HG02981 (cell line): ENCODE results near the gene MTFP1.
"Not testable (repeated sequence)": the region's sequence is repeated elsewhere in the genome, so short reads cannot be mapped to it uniquely, and the experiment has no call there.

Experiments used
- ATAC-seq: cut with Tn5 transposase; IDR thresholded peaks from one replicate; pipeline ENCODE4 v1.9.1; 2021; ENCODE audit warnings: mild to moderate bottlenecking, moderate library complexity; ENCODE audit not compliant: unreplicated experiment

The MTFP1 gene

GRCh38 chr22:30451488-30451887 lies 25.9 kb downstream of the MTFP1 start:
- ATAC-seq, result not testable (repeated sequence)

- ATAC-seq, result no peak
Measured at GRCh38 chr22:30452861-30453260, 27.3 kb downstream of the MTFP1 start.

- ATAC-seq, result no peak
Measured at GRCh38 chr22:30453731-30454510, 28.4 kb downstream of the MTFP1 start.

- ATAC-seq, result no peak
Measured at GRCh38 chr22:30455075-30455840, 29.7 kb downstream of the MTFP1 start.

- no peak for ATAC-seq
Measured at GRCh38 chr22:30457981-30458380, 32.4 kb downstream of the MTFP1 start.

- ATAC-seq, result no peak
Measured at GRCh38 chr22:30459181-30460052, 33.8 kb downstream of the MTFP1 start.

GRCh38 chr22:30460147-30460546 lies 34.6 kb downstream of the MTFP1 start:
- no peak for ATAC-seq

GRCh38 chr22:30460555-30460954 lies 35.0 kb downstream of the MTFP1 start:
- ATAC-seq, result not testable (repeated sequence)

- ATAC-seq, result no peak
Measured at GRCh38 chr22:30469165-30469564, 43.6 kb downstream of the MTFP1 start.

- ATAC-seq, result no peak
Measured at GRCh38 chr22:30470655-30471054, 45.1 kb downstream of the MTFP1 start.

GRCh38 chr22:30471616-30472318 lies 46.2 kb downstream of the MTFP1 start, which contains the start of gene SEC14L3:
Gene SEC14L3 (minus strand): TSS chr22:30472017. CDS start chr22:30471958, 59 bp downstream.
- no peak for ATAC-seq

- ATAC-seq, result no peak
Measured at GRCh38 chr22:30472994-30473720, 47.6 kb downstream of the MTFP1 start.

- no peak for ATAC-seq
Measured at GRCh38 chr22:30474121-30474520, 48.6 kb downstream of the MTFP1 start.

GRCh38 chr22:30474683-30475424 lies 49.3 kb downstream of the MTFP1 start:
- no peak for ATAC-seq
